Embryonic facial prominence (tissue), 1 donor: Measurements from ENCODE around the gene ARHGAP24.
"Not testable (repeated sequence)": the region's sequence is repeated elsewhere in the genome, so short reads cannot be mapped to it uniquely, and the experiment has no call there.

Source experiments
- DNase-seq: peaks from one replicate; pipeline ENCODE4 v3.0.0-alpha.2; 2016; ENCODE audit errors: extremely low spot score

Gene ARHGAP24

GRCh38 chr4:85656759-85657505 lies 182.0 kb downstream of the ARHGAP24 start:
- DNase-seq = no peak

GRCh38 chr4:85658766-85659439 lies 184.0 kb downstream of the ARHGAP24 start:
- no peak for DNase-seq

GRCh38 chr4:85659610-85660218 lies 184.8 kb downstream of the ARHGAP24 start:
- no peak for DNase-seq

- not testable (repeated sequence) for DNase-seq
Measured at GRCh38 chr4:85666625-85667024, 191.7 kb downstream of the ARHGAP24 start.

- no peak for DNase-seq
Measured at GRCh38 chr4:85669204-85669603, 194.3 kb downstream of the ARHGAP24 start.

- no peak for DNase-seq
Measured at GRCh38 chr4:85669992-85670548, 195.1 kb downstream of the ARHGAP24 start.

GRCh38 chr4:85671120-85671519 lies 196.2 kb downstream of the ARHGAP24 start:
- no peak for DNase-seq

- DNase-seq = no peak
Measured at GRCh38 chr4:85672116-85672515, 197.2 kb downstream of the ARHGAP24 start.

- no peak for DNase-seq
Measured at GRCh38 chr4:85672959-85673358, 198.0 kb downstream of the ARHGAP24 start.

- no peak for DNase-seq
Measured at GRCh38 chr4:85673540-85673939, 198.6 kb downstream of the ARHGAP24 start.

- no peak for DNase-seq
Measured at GRCh38 chr4:85675076-85676049, 200.4 kb downstream of the ARHGAP24 start.

- no peak for DNase-seq
Measured at GRCh38 chr4:85676050-85676425, 201.1 kb downstream of the ARHGAP24 start.

- DNase-seq = no peak
Measured at GRCh38 chr4:85676850-85677590, 202.1 kb downstream of the ARHGAP24 start.

GRCh38 chr4:85681221-85681657 lies 206.3 kb downstream of the ARHGAP24 start:
- DNase-seq = peak; percentile 57

GRCh38 chr4:85681921-85682320 lies 207.0 kb downstream of the ARHGAP24 start:
- DNase-seq = no peak

- no peak for DNase-seq
Measured at GRCh38 chr4:85682391-85682790, 207.4 kb downstream of the ARHGAP24 start.

GRCh38 chr4:85684676-85685075 lies 209.7 kb downstream of the ARHGAP24 start:
- DNase-seq = no peak

- DNase-seq = no peak
Measured at GRCh38 chr4:85686398-85686797, 211.4 kb downstream of the ARHGAP24 start.

- DNase-seq = no peak
Measured at GRCh38 chr4:85688055-85688740, 213.2 kb downstream of the ARHGAP24 start.

- DNase-seq = no peak
Measured at GRCh38 chr4:85696661-85697060, 221.7 kb downstream of the ARHGAP24 start.
